Superior temporal gyrus (tissue), 1 donor: ENCODE measurements around the gene CLASP2.
"Not testable (repeated sequence)": the region's sequence is repeated elsewhere in the genome, so short reads cannot be mapped to it uniquely, and the experiment has no call there.

Source experiments
- DNase-seq: peaks from one replicate; pipeline ENCODE4 v3.0.0-alpha.2; 2016; ENCODE audit errors: extremely low spot score

The CLASP2 gene

GRCh38 chr3:33541918-33542317 lies 176.1 kb downstream of the CLASP2 start:
- no peak for DNase-seq

DNA sequence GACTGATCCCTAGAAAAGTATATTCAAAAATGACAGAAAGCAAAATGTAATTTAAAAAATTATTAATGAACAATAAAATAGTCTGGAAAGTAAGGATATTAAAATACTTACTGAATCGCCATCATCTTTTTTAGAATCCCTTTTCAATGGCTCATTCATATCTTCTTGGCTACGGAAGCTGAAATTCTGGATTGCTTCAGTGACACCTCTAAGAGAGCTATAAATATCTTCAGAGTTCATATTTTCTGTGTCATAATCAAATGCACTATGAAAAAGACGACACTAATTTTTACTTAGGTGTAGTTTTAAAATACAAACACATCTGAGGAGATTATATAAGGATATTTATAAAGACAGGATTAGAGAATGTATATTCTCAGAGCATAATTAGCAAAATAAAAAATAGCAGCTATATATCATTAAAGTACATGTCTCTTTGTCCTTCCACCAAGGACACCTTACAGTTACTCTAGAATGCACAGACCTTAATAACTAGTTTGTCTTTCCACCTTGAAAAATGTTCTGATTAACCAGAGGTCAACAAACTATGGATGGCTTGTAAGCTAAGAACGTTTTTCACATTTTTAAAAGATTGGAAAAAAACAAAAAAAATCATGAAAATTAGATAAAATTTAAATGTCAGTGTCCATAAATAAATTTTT lies 179.2 kb downstream of the CLASP2 start:
- no peak for DNase-seq

- DNase-seq = no peak
Observed at GRCh38 chr3:33537133-33537532, 180.9 kb downstream of the CLASP2 start.

DNA sequence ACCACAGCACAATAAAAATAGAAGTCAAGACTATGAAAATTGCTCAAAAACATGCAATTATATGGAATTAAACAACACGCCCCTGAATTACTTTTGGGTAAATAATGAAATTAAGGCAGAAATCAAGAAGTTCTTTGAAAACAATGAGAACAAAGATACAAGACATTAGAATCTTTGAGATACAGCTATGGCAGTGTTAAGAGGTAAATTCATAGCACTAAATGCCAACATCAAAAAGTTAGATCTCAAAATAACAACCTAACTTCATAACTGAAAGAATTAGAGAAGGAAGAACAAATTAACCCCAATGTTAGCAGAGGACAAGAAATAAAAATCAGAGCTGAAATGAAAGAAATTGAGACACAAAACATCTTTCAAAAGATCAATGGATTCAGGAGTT lies 191.3 kb downstream of the CLASP2 start:
- DNase-seq = no peak

DNA sequence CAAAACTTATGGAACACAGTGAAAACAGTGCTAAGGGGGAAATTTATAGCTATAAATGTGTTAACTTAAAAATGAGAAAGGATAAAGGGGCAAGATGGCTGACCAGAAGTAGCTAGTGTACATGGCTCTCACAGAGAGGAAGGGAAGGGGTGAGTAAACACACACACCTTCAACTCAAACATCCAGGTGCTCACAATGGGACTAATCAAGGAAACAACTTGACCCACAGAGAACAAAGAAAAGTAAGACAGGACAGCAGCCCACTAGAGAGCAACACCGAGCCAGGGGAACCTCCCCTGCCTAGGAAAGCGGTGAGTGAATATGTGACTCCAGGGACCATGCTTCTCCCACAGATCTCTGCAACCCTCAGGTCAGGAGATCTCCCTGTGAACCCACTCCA lies 192.8 kb downstream of the CLASP2 start:
- no peak for DNase-seq

DNA sequence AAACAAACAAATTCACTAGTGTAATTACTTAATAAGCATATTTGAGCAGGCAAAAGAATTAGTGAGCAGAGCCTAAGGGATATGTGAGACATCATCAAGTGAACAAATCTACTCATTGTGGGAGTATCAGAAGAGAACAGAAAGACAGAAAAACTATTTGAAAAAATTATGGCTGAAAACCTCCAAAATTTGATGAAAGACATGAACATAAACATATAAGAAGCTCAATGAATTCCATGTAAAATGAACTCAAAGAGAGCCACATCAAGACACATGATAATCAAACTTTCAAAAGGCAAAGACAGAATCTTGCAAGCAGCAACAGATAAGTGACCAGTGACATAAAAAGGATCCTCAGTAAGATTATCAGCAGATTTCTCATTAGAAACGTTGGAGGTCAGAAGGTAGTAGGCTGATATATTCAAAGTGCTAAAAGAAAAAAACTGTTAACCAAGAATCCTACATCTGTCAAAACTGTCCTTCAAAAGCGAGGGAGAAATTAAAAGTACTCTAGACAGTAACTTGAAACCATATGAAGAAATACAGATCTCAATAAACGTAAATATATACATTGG lies 194.9 kb downstream of the CLASP2 start:
- DNase-seq = no peak

GRCh38 chr3:33521736-33522135 lies 196.3 kb downstream of the CLASP2 start:
- DNase-seq = no peak

DNA sequence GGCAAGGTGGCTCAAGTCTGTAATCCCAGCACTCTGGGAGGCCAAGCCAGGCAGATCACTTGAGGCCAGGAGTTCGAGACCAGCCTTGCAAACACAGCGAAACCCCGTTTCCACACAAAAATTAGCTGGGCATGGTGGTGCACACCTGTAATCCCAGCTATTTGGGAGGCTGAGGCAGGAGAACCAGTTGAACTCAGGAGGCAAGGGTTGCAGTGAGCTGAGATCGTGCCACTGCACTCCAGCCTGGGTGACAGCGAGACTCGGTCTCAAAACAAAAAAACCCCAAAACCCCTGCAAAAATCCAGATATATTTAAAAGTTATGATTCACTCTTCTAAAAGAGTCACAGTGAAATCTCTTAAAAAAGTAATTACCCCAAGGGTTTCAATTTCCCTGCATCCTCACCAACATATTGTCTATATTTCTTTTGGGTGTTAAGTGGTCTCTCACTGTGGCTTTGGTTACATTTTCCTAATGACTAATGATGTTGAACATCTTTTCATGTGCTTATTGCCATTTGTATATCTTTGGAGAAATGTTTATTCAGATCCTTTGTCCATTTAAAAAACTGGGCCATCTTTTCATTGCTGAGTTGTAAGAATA lies 204.7 kb downstream of the CLASP2 start:
- DNase-seq = no peak

DNA sequence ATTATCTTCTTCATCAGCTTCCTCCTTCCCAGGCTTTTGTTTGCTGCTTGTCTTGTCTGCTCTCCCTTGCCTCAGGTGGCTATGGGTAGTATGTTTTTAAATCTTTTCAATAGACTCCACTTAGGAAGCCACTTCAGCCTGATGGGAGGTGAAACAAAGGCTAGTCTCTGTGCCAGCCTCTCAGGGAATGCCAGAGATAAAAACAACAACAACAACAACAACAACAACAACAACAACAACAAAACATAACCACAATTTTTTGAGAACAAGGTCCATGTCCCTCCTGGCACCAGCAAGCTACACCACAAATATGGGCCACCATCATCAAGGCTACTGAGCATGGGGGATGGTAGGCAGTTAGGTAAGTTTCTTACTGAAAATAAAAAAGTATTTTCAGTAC lies 213.0 kb downstream of the CLASP2 start:
- DNase-seq = no peak

- no peak for DNase-seq
Observed at GRCh38 chr3:33496449-33496848, 221.6 kb downstream of the CLASP2 start.

- DNase-seq = no peak
Observed at GRCh38 chr3:33491721-33492120, 226.3 kb downstream of the CLASP2 start.

GRCh38 chr3:33490641-33491241 lies 227.3 kb downstream of the CLASP2 start:
- no peak for DNase-seq

DNA sequence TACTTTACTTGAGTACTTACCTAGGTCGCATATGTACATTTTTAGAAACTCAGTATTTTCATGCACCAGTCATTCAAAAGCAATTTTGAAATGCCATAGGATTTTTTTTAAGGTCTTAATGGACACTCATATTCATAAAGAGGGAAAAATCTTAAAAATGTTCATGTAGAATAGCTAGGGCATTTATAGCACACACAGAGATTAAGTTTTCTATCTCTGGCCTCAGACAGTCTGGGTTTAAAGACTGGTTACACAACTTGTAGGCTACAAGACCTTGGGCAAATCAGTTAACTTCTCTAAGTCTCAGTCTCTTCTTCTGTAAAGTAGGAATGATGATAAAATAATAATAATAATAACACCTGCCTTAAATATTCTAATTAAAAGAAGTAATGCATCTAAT lies 229.4 kb downstream of the CLASP2 start:
- DNase-seq = no peak

- DNase-seq = no peak
Observed at GRCh38 chr3:33488246-33488645, 229.8 kb downstream of the CLASP2 start.

DNA sequence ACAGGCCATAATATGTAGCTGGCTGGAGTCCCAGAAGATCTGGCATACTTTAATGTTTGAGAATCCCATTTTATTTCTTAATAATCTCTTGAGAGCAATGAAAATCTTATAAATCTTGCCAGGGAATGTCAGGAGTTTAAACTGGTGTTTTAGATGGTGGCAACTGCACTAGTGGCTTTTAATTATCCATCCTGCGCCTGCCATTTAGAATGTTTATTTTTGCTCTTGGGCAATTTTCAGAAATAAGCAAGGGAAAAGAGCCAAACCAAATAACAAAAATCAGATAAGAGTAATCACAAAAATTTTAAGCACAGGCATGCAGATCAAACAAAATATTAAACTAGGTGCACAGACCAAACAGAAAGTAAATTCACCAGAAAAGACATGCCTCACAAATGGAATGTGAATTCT lies 235.9 kb downstream of the CLASP2 start:
- no peak for DNase-seq

DNA sequence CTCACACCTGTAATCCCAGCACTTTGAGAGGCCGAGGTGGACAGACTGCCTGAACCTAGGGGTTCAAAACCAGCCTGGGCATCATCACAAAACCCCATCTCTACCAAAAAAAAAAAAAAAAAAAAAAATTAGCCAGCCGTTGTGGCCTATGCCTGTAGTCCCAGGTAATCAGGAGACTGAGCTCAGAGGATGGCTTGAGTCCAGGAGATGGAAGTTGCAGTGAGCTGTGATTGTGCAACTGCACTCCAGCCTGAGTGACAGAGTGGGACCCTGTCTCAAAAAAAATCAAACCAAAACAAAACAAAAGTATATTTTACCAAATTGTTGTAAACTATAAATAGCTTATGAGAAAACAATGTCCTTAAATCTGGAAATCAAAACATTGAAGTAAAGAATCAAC lies 243.2 kb downstream of the CLASP2 start:
- DNase-seq = no peak

DNA sequence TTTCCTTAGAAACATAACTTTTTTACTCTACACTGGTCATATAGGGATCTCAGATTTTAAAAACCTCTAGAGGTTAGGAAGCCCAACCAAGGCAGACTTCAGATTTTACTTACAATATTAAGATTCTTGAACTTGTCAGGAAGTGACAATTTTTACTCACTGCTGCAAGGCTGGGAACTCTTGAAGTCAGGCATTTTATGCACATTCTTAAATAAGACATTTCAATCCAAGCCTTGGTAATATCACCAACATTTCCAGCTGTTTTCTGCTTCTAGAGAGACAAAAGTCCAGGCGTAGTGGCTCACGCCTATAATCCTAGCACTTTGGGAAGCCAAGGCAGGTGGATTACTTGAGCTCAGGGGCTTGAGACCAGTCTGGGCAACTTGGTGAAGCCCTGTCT lies 244.2 kb downstream of the CLASP2 start:
- DNase-seq = no peak

DNA sequence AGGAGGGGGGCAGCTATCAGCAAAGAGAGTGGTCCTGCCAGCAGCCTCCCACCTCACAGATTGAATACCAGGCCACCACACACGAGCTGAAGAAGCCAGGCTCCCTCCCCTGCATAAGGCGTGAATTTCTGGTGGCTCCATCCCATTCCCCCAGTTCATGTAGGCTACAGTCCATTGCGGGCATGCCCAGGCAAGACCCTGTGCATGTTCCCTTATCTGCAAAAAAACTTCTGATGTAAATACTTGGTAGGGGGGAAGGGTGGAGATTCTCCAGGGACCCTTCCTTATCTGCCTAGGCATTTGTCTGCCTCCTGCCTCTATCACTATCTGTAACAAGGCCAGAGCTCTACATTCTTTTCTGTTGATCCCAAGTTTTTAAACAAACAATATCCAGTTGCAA lies 250.3 kb downstream of the CLASP2 start:
- no peak for DNase-seq

DNA sequence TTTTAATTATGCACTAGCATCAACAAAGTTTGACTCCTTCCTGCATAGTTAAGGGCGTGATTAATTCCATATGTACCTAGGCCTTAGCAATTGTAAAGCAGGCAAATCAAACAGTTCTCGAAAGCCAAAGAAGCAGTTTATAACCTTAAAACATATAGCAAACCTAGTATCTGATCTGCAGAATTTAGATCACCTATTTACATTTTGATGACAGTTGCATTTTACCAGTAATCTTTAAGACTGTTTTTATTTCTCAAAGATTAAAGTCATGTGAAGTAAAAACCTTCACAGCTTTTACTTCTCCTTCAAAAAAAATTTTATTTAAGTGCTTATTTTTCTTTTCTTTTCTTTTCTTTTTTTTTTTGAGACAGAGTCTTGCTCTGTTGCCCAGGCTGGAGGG lies 257.0 kb downstream of the CLASP2 start:
- no peak for DNase-seq

- DNase-seq = not testable (repeated sequence)
Observed at GRCh38 chr3:33459577-33459976, 258.5 kb downstream of the CLASP2 start.

GRCh38 chr3:33458446-33458845 lies 259.6 kb downstream of the CLASP2 start:
- DNase-seq = no peak

DNA sequence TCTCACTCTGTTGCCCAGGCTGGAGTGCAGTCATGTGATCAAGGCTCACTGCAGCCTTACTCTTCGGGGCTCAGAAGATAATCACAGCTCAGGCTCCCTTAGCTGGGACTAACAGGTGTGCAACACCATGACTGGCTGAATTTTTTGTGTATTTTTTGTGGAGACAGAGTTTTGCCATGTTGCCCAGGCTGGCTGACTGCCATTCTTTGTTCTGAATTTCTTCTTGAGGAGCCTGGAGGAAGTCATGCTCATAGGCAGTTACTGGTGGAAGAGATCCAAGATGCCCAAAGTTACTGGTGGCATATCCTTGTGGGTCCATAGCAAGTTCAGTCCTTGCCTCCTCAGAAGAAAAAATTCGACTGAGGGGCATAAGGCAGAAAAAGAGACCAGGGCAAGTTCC lies 261.3 kb downstream of the CLASP2 start:
- DNase-seq = no peak

GRCh38 chr3:33453331-33453761 lies 264.7 kb downstream of the CLASP2 start:
- DNase-seq = no peak
